ENCODE data around the gene SLC35G6.
A peak's percentile ranks its signal among the peaks of the same experiment; 100 is the strongest.
"Not testable (repeated sequence)": the region's sequence is repeated elsewhere in the genome, so short reads cannot be mapped to it uniquely, and the experiment has no call there.

SLC35G6 gene

DNA sequence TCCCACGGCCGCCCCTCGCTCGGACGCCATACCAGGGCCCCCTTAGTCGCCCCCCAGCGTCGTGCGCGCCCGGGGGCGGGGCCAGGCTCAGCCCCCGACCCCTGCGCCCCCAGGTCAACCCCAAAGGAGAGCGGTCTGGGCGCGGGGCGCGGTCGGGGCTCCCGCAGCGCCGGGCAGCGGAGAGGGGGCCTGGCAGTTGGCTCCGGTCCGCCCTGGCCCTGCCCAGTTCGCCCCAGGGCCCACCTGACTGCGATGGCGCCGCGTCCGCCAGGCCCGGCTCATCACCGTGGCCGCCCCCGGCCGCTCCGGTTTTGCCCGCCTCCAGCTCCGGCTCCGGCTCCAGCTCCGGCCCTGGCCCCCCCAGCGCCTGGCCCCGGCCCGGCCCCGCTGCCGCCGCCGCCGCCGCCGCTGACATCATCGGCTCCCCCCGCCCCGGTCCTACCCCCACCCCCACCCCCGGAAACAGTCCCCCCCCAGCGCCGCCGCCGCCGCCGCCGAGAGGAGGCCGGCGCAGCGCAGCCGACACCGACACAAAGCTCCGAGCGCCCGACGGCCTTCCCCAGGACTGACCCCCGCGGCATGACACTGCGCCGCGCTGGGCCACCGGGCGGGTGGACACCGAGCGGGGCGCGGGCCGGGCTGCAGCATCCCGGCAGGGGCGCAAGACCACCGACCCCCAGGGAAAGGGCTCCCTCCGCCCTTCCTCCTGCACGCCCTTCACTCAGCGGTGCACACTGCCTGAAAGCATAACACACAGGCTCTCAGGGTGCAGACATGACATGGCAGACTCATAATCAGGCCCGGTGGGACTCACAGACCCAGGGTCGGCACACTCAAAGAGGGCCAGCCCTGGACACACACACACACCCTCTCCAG is 1.8 kb upstream of the SLC35G6 start, which contains the start of gene ZBTB4:
ZBTB4 (minus strand) TSS at position 419 of the 876 bp plus-strand sequence. CDS start 12,830 bp downstream, outside the sequence.
- no peak for DNase-seq

DNA sequence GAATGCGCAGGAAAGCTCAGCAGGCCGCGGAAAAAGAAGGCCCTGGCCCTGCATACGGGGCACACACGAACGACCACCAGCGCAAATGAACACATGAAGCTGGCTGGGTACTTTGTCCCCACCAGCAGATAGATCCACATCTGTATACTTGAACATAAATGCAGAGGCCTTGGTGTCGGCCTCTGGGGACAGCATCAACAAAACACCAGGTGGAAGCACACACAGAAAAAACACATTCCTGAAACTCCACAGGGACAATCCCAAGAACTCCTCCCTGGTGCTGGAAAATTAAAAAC is 1.2 kb upstream of the SLC35G6 start:
- DNase-seq = no peak

DNA sequence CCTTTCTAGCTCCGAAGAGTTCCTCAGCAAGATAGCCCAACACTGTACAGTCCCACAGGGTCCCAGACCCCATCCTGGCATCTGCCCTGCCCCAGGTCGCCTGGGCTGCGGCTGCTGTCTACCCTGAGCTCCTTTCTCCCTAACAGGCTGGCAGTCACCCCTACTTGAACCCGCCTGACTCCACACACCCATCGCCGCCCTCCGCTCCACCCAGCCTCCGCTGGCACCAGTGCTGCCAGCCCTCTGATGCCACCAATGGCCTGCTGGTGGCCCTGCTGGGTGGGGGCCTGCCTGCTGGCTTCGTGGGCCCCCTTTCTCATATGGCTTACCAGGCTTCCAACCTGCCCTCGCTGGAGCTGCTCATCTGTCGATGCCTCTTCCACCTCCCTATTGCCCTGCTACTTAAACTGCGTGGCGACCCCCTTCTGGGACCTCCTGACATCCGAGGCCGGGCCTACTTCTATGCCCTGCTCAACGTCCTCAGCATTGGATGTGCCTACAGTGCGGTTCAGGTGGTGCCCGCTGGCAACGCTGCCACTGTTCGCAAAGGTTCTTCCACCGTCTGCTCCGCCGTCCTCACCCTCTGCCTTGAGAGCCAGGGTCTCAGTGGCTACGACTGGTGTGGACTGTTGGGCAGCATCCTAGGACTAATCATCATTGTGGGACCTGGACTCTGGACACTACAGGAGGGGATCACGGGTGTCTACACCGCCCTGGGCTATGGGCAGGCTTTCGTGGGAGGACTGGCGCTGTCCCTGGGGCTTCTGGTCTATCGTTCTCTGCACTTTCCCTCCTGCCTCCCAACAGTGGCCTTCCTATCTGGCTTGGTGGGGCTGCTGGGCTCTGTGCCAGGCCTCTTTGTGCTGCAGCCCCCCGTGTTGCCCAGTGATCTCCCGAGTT is 846 bp downstream of the SLC35G6 start:
- not testable (repeated sequence) for DNase-seq

DNA sequence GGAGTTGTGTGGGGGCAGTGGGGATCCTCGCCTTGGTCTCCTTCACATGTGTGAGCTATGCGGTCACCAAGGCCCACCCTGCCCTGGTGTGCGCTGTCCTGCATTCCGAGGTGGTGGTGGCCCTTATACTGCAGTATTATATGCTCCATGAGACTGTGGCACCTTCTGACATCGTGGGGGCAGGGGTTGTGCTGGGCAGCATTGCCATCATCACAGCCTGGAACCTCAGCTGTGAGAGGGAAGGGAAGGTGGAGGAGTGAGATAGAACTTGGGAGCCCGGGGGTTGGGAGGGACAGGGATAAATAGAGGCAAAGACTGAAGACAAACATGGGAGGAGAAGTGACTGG is 1.5 kb downstream of the SLC35G6 start:
- not testable (repeated sequence) for DNase-seq

DNA sequence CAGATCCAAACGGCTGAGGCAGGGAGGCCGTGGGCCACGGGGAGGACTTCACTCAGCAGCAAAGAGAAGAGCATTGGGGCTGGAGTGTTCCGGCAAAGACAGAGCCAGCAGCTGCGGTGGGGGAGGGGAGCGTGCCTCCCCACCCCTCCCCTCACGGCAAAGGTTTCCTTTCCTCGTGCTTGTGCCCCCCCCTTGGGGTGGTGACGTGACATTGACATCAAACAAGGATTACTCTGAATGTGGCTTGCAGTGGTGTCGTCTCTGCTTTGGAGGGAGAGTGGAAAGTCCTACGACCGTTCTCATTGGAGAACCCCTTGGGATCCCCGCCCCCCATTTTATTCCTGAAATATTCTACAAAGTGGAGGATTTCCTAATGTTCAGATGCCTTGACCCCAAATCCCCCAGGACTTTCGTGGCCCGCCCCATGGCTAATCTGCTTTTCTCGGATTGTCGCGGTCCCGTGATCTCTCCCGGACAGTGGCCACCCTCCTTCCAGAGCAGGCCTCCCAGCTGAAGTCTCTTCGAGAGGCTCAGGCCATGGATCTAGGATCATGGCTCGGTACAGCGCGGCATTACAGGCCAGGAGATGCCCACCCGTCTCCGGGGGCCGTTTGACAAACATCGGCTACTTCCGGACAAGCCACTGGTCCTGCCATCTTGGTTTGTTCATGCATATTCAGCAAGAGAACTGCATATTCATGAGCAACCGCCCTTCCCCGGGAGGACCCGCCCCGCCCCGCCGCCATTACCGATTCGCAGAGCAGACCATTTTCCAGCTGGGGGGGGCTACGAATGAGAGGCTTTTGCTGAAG is 2.2 kb downstream of the SLC35G6 start:
- DNase-seq = peak; percentile 62 to 80

DNA sequence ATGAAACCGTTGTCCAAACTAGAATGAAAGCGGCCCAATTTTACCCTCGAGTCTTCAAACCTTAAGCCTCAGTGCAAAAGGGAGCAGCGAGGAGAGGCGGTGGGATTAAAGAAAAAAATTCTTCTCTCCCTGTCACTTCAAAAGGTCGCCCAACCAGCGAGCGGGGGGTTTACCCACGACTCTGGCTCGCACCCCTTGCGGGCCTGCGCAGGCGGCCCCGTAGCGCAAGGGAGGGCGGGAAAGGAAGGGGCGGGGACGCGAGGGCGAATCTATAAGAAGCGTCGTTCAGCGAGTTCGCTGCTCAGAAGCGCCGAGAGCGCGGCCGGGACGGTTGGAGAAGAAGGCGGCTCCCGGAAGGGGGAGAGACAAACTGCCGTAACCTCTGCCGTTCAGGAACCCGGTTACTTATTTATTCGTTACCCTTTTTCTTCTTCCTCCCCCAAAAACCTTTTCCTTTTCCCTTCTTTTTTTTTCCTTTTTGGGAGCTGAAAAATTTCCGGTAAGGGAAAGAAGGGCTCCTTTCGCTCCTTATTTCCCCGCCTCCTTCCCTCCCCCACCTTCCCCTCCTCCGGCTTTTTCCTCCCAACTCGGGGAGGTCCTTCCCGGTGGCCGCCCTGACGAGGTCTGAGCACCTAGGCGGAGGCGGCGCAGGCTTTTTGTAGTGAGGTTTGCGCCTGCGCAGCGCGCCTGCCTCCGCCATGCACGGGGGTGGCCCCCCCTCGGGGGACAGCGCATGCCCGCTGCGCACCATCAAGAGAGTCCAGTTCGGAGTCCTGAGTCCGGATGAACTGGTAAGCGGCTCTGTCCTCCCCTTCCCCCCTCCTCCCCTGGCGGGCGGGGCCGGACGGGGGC is 3.0 kb downstream of the SLC35G6 start, which contains the start of gene POLR2A:
POLR2A (plus strand) TSS at position 300 of the 852 bp plus-strand sequence.
- DNase-seq = peak; percentile 75 to 86

DNA sequence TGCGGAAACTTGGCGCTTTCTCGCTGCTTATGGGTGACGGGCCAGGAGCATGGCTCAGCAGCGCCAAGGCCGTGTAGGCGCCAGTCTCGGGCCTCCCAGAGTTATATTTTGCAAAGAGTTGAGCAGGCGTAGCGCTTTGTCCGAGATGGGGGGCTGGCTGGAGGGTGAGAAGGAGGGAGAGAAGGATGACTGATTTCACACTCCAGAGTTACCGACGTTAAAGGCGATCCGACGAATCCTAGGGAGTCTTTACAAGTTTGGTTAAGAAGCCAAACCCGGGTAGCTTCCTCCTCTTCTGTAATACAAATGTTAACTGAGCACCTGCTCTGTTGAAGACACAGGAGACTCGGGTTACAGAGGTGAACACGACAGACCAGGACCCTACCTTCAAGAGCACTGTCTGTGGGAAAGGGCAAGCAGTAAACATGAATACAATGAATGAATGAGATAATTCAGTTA is 3.7 kb downstream of the SLC35G6 start:
- no peak for DNase-seq

DNA sequence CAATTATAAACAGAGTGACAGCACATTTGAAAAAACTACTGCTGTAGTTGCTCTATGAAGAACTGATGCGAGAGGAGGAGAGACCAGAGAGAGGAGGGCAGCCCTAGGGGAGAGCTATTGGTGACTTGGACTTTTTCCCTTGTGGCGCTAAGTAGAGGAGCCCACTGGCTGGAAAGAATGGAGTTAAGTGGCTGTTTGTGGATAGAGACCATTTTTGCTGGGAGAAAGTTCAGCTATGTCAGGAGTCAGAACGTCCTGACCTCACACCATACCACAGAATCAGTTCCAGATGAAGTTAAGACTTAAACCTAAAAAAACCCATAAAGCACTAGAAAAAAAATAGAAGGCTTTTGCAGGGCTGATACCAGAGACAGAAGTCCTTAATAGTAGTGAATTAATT is 4.9 kb downstream of the SLC35G6 start:
- no peak for DNase-seq

DNA sequence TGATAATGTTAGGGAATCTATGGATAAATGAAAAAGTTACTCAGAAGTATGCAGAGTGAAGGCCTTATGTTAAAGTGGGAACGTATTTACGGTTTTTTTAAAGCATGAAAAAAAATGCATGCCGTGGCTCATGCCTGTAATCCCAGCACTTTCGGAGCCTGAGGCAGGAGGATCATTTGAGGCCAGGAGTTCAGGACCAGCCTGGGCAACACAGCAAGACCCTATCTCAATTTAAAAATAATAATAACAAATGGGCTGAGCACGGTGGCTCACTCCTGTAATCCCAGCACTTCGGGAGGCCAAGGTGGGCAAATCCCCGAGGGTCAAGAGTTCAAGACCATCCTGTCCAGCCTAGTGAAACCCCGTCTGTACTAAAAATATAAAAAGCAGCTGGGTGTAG is 8.9 kb downstream of the SLC35G6 start:
- no peak for DNase-seq

DNA sequence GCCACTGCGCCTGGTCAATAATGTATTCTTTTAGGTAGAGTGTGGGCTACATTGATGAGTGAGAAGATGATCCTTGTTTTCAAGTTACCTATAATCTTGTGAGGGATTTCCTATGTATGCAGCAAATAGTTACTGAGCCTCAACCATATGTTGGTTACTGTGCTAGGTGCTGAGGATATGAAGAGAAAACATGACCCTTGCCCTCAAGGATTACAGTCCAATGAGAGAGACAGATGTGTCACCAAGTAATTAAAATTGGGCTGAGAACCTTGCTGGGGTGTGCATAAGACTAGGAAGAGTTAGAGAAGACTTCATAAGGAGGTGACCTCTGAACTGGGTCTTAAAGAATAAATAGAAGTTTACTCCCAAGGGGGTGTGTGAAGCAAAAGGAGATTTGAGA is 10.3 kb downstream of the SLC35G6 start:
- DNase-seq = peak in 1 of 2 experiments; percentile 19

DNA sequence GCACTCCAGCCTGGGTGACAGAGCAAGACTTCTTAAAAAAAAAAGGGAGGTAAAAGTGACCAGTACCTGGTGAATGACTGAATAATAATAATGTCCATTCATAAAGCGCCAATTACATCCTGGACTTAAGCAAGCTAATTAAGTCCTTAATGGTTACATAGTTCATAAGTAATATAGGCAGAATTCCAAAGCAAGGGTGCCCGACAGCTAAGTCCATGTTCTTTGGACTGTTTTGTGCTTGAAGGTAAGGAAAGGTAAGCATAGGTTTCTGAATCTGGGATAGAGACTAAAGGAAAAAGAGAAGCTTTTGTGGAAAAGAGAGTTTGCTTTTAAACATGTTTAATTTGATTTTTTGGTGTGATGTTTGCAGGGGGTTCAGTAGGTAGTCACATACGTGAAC is 12.7 kb downstream of the SLC35G6 start:
- no peak for DNase-seq

DNA sequence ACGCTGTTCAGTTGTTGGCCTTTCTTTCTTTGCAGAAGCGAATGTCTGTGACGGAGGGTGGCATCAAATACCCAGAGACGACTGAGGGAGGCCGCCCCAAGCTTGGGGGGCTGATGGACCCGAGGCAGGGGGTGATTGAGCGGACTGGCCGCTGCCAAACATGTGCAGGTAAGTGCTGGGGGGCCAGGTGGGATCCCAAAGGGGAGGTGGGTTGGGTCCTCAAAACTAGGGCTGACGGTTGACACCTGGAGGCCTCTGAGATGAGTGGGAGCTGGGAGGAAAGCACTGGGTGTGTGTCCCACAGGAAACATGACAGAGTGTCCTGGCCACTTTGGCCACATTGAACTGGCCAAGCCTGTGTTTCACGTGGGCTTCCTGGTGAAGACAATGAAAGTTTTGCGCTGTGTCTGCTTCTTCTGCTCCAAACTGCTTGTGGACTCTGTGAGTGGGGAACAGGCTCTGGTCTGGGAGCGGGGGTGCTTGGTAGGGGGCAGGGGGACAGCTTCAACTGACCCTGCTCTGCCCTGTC is 14.7 kb downstream of the SLC35G6 start:
- DNase-seq = no peak

DNA sequence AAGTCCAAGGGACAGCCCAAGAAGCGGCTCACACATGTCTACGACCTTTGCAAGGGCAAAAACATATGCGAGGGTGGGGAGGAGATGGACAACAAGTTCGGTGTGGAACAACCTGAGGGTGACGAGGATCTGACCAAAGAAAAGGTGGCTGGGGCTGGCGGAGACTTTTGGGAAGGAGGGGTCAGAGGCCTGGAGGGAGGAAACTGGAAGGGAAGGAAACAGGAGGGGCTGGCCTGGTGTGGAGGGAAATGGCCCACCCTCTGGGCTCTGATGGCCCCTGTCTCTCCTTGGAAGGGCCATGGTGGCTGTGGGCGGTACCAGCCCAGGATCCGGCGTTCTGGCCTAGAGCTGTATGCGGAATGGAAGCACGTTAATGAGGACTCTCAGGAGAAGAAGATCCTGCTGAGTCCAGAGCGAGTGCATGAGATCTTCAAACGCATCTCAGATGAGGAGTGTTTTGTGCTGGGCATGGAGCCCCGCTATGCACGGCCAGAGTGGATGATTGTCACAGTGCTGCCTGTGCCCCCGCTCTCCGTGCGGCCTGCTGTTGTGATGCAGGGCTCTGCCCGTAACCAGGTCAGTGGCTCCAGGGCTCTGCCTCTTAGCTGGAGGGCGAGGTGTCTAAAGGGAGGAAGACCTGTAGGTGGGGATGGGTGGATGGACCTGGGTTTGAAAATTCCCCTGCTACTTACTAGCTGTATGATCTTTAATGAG is 15.4 kb downstream of the SLC35G6 start:
- DNase-seq = no peak

DNA sequence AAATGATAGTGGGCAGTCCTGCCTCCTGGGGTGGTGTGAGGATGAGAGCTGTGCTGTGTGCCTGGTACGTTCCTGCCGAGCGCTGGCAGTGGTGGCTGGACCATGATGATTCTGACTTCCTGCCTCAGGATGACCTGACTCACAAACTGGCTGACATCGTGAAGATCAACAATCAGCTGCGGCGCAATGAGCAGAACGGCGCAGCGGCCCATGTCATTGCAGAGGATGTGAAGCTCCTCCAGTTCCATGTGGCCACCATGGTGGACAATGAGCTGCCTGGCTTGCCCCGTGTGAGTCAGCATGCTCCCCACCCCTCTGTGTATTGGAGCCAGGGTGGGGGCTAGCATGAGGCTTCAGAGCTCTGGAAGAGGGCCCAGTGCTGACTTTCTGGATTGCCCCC is 16.0 kb downstream of the SLC35G6 start:
- no peak for DNase-seq

DNA sequence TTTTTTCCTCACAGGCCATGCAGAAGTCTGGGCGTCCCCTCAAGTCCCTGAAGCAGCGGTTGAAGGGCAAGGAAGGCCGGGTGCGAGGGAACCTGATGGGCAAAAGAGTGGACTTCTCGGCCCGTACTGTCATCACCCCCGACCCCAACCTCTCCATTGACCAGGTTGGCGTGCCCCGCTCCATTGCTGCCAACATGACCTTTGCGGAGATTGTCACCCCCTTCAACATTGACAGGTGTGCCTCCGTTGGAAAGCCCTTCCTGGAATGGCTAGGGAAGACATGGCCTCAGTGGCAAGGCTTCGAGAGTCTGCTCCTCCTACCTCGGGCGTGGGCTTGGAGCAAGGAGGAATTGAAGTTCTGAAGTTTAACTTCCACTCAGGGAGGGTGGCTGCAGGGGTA is 16.4 kb downstream of the SLC35G6 start:
- no peak for DNase-seq

DNA sequence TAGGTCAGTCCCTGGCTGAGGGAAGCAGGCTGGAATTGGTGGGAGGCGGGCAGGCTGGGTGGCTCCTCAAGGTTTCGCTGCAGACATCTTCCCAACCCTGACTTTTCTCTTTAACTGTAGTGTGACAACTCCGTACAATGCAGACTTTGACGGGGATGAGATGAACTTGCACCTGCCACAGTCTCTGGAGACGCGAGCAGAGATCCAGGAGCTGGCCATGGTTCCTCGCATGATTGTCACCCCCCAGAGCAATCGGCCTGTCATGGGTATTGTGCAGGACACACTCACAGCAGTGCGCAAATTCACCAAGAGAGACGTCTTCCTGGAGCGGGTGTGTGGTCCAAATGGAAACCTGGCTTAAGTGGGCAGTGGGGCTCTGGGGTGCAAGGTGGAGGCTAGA is 17.9 kb downstream of the SLC35G6 start:
- no peak for DNase-seq

DNA sequence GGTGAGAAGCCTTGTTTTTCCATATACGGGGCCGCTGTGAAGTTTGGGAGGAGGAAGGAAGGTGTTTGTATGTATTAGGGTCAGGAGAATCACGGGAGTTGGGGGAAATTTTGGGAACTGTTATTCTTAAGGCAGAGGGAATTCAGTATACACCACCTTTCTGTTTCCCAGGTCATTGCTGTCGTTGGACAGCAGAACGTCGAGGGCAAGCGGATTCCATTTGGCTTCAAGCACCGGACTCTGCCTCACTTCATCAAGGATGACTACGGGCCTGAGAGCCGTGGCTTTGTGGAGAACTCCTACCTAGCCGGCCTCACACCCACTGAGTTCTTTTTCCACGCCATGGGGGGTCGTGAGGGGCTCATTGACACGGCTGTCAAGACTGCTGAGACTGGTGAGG is 20.5 kb downstream of the SLC35G6 start:
- no peak for DNase-seq

DNA sequence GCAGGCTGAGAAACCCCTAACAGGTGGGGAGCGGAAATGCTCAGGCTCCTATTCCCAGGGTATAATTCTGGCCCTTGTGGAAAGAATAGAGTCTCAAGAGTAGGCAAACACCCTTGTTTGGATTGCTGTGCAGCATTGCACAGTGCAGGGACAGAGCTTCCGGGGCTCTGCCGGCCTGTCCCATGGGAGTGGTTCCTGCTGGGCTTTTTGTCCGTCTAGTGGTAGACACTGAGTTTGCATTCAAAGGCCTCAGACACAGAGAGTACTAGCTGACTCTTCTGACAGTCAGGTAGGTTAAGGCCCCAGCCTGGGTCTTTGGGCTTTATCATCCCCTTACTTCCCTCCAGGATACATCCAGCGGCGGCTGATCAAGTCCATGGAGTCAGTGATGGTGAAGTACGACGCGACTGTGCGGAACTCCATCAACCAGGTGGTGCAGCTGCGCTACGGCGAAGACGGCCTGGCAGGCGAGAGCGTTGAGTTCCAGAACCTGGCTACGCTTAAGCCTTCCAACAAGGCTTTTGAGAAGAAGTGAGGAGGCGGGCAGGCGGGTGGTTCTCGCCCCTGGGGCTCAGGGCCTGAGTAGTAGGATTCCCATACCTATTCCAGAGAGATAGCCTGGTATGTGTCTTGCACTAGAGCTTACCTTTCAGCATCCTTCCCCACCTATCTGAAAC is 21.1 kb downstream of the SLC35G6 start:
- no peak for DNase-seq

DNA sequence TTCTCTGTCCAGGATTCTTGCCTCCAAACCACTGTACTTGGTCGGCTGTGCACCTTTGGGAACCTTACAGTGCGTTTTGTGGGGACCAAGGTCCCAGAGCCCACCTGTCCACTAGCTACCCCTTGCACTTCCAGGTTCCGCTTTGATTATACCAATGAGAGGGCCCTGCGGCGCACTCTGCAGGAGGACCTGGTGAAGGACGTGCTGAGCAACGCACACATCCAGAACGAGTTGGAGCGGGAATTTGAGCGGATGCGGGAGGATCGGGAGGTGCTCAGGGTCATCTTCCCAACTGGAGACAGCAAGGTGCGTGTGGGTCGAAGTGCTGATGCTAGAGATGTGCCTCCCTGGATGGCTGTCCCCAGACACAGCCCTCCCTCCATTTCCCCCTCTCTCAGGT is 21.7 kb downstream of the SLC35G6 start:
- DNase-seq = no peak

DNA sequence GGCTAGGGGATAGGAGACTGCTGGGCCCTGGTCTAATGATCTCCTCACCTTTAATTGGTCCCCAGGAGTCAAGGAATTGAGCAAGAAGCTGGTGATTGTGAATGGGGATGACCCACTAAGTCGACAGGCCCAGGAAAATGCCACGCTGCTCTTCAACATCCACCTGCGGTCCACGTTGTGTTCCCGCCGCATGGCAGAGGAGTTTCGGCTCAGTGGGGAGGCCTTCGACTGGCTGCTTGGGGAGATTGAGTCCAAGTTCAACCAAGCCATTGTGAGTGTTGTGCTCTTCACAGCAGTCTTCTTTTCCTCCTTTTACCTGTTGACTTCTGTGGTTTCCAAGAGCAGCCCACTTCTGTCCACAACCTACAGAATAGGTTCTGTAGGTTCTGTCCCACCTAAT is 22.3 kb downstream of the SLC35G6 start:
- DNase-seq = no peak
